T-helper 2 cell treated with Interferon-gamma antibody and Interleukin-4, amounts not matched to agents 100 ng/mL and 5 ng/mL, for 36 hours (primary cell): ENCODE data around the gene SSH3. TPM values are rescaled to one million over a fixed set of nuclear protein-coding genes. Genes with fewer than 3 reads are reported as not detected.

ENCODE experiments used
- intact Hi-C: fragments of 100-400 bp; cut with micrococcal nuclease; formaldehyde crosslinking; loops from one replicate; pipeline ENCODE4 v1.15.1; 2023
- total RNA-seq: library from RNA; stranded (reverse); gene quantifications from 2 replicates; pipeline ENCODE4 v1.2.3, GENCODE V29; 2022

SSH3 gene
- total RNA-seq, 1 donor from 2014 or later = 14.2 TPM

- intact Hi-C loops = loop anchor here (10.0 kb wide), 1 partner anchor 225 kb away; no protein-coding TSS in a partner anchor
These were observed 6.3 kb downstream of the SSH3 start for GRCh38 chr11:67309661-67310061.

- intact Hi-C loops = loop anchor here (10.0 kb wide), 1 partner anchor 226 kb away; no protein-coding TSS in a partner anchor
These were observed 7.1 kb downstream of the SSH3 start for GRCh38 chr11:67310246-67311050.

- intact Hi-C loops = loop anchor here (10.0 kb wide), 1 partner anchor 226 kb away; no protein-coding TSS in a partner anchor
These were observed 7.8 kb downstream of the SSH3 start for GRCh38 chr11:67311051-67311555.

GRCh38 chr11:67311556-67312082 lies 8.3 kb downstream of the SSH3 start:
- intact Hi-C loops = loop anchor here (10.0 kb wide), 1 partner anchor 227 kb away; no protein-coding TSS in a partner anchor

- intact Hi-C loops = loop anchor here (10.0 kb wide), 1 partner anchor 228 kb away; no protein-coding TSS in a partner anchor
These were observed 9.1 kb downstream of the SSH3 start for GRCh38 chr11:67312187-67313021.

- intact Hi-C loops = loop anchor here (10.0 kb wide), 1 partner anchor 229 kb away; no protein-coding TSS in a partner anchor
These were observed 10.0 kb downstream of the SSH3 start for GRCh38 chr11:67313125-67313890.

- intact Hi-C loops = loop anchor here (10.0 kb wide), 1 partner anchor 229 kb away; no protein-coding TSS in a partner anchor
These were observed 10.9 kb downstream of the SSH3 start for GRCh38 chr11:67314218-67314617.

- intact Hi-C loops = loop anchor here (10.0 kb wide), 1 partner anchor 231 kb away; no protein-coding TSS in a partner anchor
These were observed 12.1 kb downstream of the SSH3 start for GRCh38 chr11:67315325-67315909.

- intact Hi-C loops = loop anchor here (1.0 to 10.0 kb wide), 7 partner anchors 14 to 232 kb away; partner anchors contain the start of genes GRK2, POLD4 and SSH3
These were observed 13.5 kb downstream of the SSH3 start for GRCh38 chr11:67316882-67317204.

- intact Hi-C loops = loop anchor here (1.0 to 10.0 kb wide), 7 partner anchors 15 to 233 kb away; partner anchors contain the start of genes GRK2, POLD4 and SSH3
These were observed 14.0 kb downstream of the SSH3 start for GRCh38 chr11:67317205-67317887.

GRCh38 chr11:67317888-67318555 lies 14.7 kb downstream of the SSH3 start:
- intact Hi-C loops = loop anchor here (1.0 to 10.0 kb wide), 7 partner anchors 15 to 233 kb away; partner anchors contain the start of genes GRK2, POLD4 and SSH3

- intact Hi-C loops = loop anchor here (10.0 kb wide), 1 partner anchor 234 kb away; no protein-coding TSS in a partner anchor
These were observed 15.5 kb downstream of the SSH3 start for GRCh38 chr11:67318876-67319275.

- intact Hi-C loops = no loop called here
These were observed 16.7 kb downstream of the SSH3 start for GRCh38 chr11:67320011-67320410.

GRCh38 chr11:67320691-67321090 lies 17.4 kb downstream of the SSH3 start:
- intact Hi-C loops = no loop called here

GRCh38 chr11:67321313-67321871 lies 18.1 kb downstream of the SSH3 start:
- intact Hi-C loops = no loop called here

- intact Hi-C loops = no loop called here
These were observed 18.7 kb downstream of the SSH3 start for GRCh38 chr11:67322049-67322448.

- intact Hi-C loops = no loop called here
These were observed 20.2 kb downstream of the SSH3 start for GRCh38 chr11:67323526-67323925.

- intact Hi-C loops = no loop called here
These were observed 28.9 kb downstream of the SSH3 start for GRCh38 chr11:67332081-67332691.
